ENCODE measurements around the gene INTS6. TPM values are rescaled to one million over a fixed set of nuclear protein-coding genes. Genes with fewer than 3 reads are reported as not detected.

The INTS6 gene
- total RNA-seq, 6 experiments from 2014 or later, result 21.7 to 40.8 (median 32.7) TPM

DNA sequence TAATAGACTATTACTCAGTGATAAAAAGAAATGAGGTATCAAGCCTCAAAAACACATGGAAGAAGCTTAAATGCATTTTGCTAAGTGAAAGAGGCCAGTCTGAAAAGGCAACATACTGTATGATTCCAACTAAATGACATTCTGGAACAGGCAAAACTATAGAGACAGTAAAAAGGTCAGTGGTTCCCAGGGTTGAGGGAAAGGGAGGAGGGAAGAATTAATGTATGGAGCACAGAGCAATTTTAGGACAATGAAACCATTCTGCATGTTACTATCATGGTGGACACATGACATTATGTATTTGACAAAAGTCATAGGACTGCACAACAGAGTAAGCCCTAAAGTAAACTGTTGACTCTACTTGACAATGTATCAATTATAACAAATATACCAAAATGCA lies 119.0 kb downstream of the INTS6 start:
- TF ChIP-seq, protein P1, sequence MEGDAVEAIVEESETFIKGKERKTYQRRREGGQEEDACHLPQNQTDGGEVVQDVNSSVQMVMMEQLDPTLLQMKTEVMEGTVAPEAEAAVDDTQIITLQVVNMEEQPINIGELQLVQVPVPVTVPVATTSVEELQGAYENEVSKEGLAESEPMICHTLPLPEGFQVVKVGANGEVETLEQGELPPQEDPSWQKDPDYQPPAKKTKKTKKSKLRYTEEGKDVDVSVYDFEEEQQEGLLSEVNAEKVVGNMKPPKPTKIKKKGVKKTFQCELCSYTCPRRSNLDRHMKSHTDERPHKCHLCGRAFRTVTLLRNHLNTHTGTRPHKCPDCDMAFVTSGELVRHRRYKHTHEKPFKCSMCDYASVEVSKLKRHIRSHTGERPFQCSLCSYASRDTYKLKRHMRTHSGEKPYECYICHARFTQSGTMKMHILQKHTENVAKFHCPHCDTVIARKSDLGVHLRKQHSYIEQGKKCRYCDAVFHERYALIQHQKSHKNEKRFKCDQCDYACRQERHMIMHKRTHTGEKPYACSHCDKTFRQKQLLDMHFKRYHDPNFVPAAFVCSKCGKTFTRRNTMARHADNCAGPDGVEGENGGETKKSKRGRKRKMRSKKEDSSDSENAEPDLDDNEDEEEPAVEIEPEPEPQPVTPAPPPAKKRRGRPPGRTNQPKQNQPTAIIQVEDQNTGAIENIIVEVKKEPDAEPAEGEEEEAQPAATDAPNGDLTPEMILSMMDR (IDR thresholded peaks at IDR 0.05), result no peak
- TF ChIP-seq POLR2A (IDR thresholded peaks at IDR 0.05), result no peak
- no peaks in the 10 kb centered on the region for H3K27me3 ChIP-seq
- H3K4me1 ChIP-seq, result no peaks in the 10 kb centered on the region
- H3K4me3 ChIP-seq, result no peak overlapping the region
- H3K27ac ChIP-seq, result no peak overlapping the region
- ATAC-seq (no peak), DNase-seq (no peak)
- intact Hi-C loops (cut with DNase I), result no loop called here
- no peaks in the 10 kb centered on the region for H3K36me3 ChIP-seq
- no peaks in the 10 kb centered on the region for H3K9me3 ChIP-seq

GRCh38 chr13:51333421-51333820 lies 119.4 kb downstream of the INTS6 start:
- TF ChIP-seq, protein P1 (IDR thresholded peaks at IDR 0.05), result no peak
- no peak for TF ChIP-seq POLR2A (IDR thresholded peaks at IDR 0.05)
- no peaks in the 10 kb centered on the region for H3K27me3 ChIP-seq
- no peak for ATAC-seq
- H3K4me3 ChIP-seq, result no peak overlapping the region
- intact Hi-C loops (cut with DNase I), result no loop called here
- no peak overlapping the region for H3K27ac ChIP-seq
- no peaks in the 10 kb centered on the region for H3K4me1 ChIP-seq
- H3K36me3 ChIP-seq, result no peaks in the 10 kb centered on the region
- H3K9me3 ChIP-seq, result no peaks in the 10 kb centered on the region
- no peak for DNase-seq

- no peaks in the 10 kb centered on the region for H3K9me3 ChIP-seq
- H3K4me3 ChIP-seq, result no peak overlapping the region
- no peaks in the 10 kb centered on the region for H3K36me3 ChIP-seq
- no peaks in the 10 kb centered on the region for H3K4me1 ChIP-seq
- H3K27me3 ChIP-seq, result no peaks in the 10 kb centered on the region
- 83% methylated on average over 2 of the region's 2 CpGs for WGBS (ENCODE audit: insufficient coverage, low coverage, low lambda C conversion rate, missing lambda C conversion rate)
- DNase-seq, result no peak
- TF ChIP-seq, protein P1 (IDR thresholded peaks at IDR 0.05), result no peak
- no peak for TF ChIP-seq POLR2A (IDR thresholded peaks at IDR 0.05)
- ATAC-seq, result no peak
- H3K27ac ChIP-seq, result no peak overlapping the region
- intact Hi-C loops (cut with DNase I), result no loop called here
These were observed 120.1 kb downstream of the INTS6 start for GRCh38 chr13:51332566-51333361.

DNA sequence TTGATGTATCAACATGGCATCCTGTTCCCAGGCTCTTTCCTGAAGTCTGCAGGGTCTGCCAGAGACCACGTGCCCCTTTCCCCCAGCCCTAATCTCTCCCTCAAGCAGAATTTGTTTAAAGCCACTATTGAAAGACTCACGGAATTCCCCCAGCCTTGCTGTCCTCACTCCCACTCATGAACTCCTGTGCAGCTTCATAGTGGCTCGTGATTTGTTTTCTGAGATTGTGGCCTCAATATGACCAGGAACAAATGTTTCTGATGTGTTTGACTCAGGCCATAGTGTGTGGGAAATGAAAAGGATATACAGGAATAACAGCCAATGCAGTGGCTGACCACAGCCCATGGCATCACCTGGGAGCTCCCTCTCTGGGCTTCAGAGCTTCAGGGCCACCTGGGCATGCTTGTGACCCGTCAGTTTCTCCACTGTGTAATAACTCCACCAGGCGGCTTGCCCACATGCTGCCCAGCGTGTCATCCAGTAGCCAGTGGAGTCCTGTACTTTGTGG lies 121.4 kb downstream of the INTS6 start:
- ATAC-seq, result no peak
- no peaks in the 10 kb centered on the region for H3K27me3 ChIP-seq
- no peaks in the 10 kb centered on the region for H3K9me3 ChIP-seq
- no peak for DNase-seq
- H3K4me1 ChIP-seq, result no peaks in the 10 kb centered on the region
- H3K36me3 ChIP-seq, result no peaks in the 10 kb centered on the region
- no peak for TF ChIP-seq POLR2A (IDR thresholded peaks at IDR 0.05)
- TF ChIP-seq, protein P1 (IDR thresholded peaks at IDR 0.05), result no peak
- WGBS (ENCODE audit: insufficient coverage, low coverage, low lambda C conversion rate, missing lambda C conversion rate), result 59% methylated on average over 3 of the region's 6 CpGs
- no peak overlapping the region for H3K4me3 ChIP-seq
- H3K27ac ChIP-seq, result no peak overlapping the region
- intact Hi-C loops (cut with DNase I), result no loop called here

Data from right lobe of liver (tissue), 6 donors.